ENCODE measurements around the gene ZNF827.

ZNF827 gene

GRCh38 chr4:145760961-145761929 lies 177.4 kb downstream of the ZNF827 start:
- in situ Hi-C loops (cut with HindIII; ENCODE audit: low sequenced_read_pairs): no loop called here
- no peak for DNase-seq (ENCODE audit: low read depth, low spot score)
- no peak overlapping the region for H3K4me3 ChIP-seq (ENCODE audit: low read depth, low read length)
- TF ChIP-seq CTCF (IDR thresholded peaks at IDR 0.05; ENCODE audit: low read depth, low read length): no peak

GRCh38 chr4:145760176-145760575 lies 178.4 kb downstream of the ZNF827 start:
- in situ Hi-C loops (cut with HindIII; ENCODE audit: low sequenced_read_pairs): no loop called here
- no peak for TF ChIP-seq CTCF (IDR thresholded peaks at IDR 0.05; ENCODE audit: low read depth, low read length)
- DNase-seq (ENCODE audit: low read depth, low spot score): no peak
- no peak overlapping the region for H3K4me3 ChIP-seq (ENCODE audit: low read depth, low read length)

GRCh38 chr4:145757188-145757587 lies 181.4 kb downstream of the ZNF827 start:
- in situ Hi-C loops (cut with HindIII; ENCODE audit: low sequenced_read_pairs): no loop called here
- no peak for DNase-seq (ENCODE audit: low read depth, low spot score)
- TF ChIP-seq CTCF (IDR thresholded peaks at IDR 0.05; ENCODE audit: low read depth, low read length): no peak
- H3K4me3 ChIP-seq (ENCODE audit: low read depth, low read length): no peak overlapping the region

- no peak overlapping the region for H3K4me3 ChIP-seq (ENCODE audit: low read depth, low read length)
- in situ Hi-C loops (cut with HindIII; ENCODE audit: low sequenced_read_pairs): no loop called here
- DNase-seq (ENCODE audit: low read depth, low spot score): no peak
- TF ChIP-seq CTCF (IDR thresholded peaks at IDR 0.05; ENCODE audit: low read depth, low read length): no peak
Measured at GRCh38 chr4:145756244-145756643, 182.4 kb downstream of the ZNF827 start.

GRCh38 chr4:145755802-145756201 lies 182.8 kb downstream of the ZNF827 start:
- H3K4me3 ChIP-seq (ENCODE audit: low read depth, low read length): no peak overlapping the region
- TF ChIP-seq CTCF (IDR thresholded peaks at IDR 0.05; ENCODE audit: low read depth, low read length): no peak
- peak; percentile 10 for DNase-seq (ENCODE audit: low read depth, low spot score)
- in situ Hi-C loops (cut with HindIII; ENCODE audit: low sequenced_read_pairs): no loop called here

GRCh38 chr4:145743641-145744040 lies 195.0 kb downstream of the ZNF827 start:
- no peak for DNase-seq (ENCODE audit: low read depth, low spot score)
- H3K4me3 ChIP-seq (ENCODE audit: low read depth, low read length): no peak overlapping the region
- in situ Hi-C loops (cut with HindIII; ENCODE audit: low sequenced_read_pairs): no loop called here
- no peak for TF ChIP-seq CTCF (IDR thresholded peaks at IDR 0.05; ENCODE audit: low read depth, low read length)
